HCT116 (cell line): ENCODE results near the gene BEND6. TPM values are rescaled to one million over a fixed set of nuclear protein-coding genes. Genes with fewer than 3 reads are reported as not detected.

Experiments
- ATAC-seq: fragments of 200-7000 bp; cut with Tn5 transposase; 2 replicates; pipeline ENCODE4 v1.9.1; 2020; ENCODE audit warnings: mild to moderate bottlenecking, moderate library complexity
- BruUV-seq: library from RNA; stranded (reverse); fragments of 400-500 nt; replicated peaks from 2 replicates; lab custom pipeline; 2021; lab: Mats Ljungman, UMichigan
- CTCF ChIA-PET: fragments of 300-600 bp; sonication (Branson Sonifier 250); formaldehyde crosslinking; loops from one replicate; lab custom pipeline; 2021; ENCODE audit warnings: antibody characterized with exemption; lab: Charles Lee
- POLR2A ChIA-PET: fragments of 300-600, 350-600 bp; sonication (Branson Sonifier 250); formaldehyde crosslinking; loops from one replicate; lab custom pipeline; 2021; ENCODE audit warnings: antibody characterized with exemption; lab: Charles Lee
- RAD21 ChIA-PET, 2 experiments: fragments of 300-600 bp; sonication (Branson Sonifier 250); formaldehyde crosslinking; loops; one replicate each; lab custom pipeline; 2023; ENCODE audit warnings: low total read pairs in 2 of 2; ENCODE audit not compliant: uncharacterized antibody in 2 of 2, unreplicated experiment in 2 of 2, low non-redundant PET in 1 of 2; lab: Charles Lee
- DNase-seq: peaks from one replicate; pipeline ENCODE4 v3.0.0-alpha.2; 2010; ENCODE audit warnings: low read depth, low spot score
- H2AFZ ChIP-seq: fragments of 200-600 bp; shearing (Covaris generic), sonication (generic); 2 replicates; pipeline ENCODE4 v1.6.1; 2017; ENCODE audit warnings: low read depth, mixed run types, mixed read lengths, antibody characterized with exemption, low read length; ENCODE audit not compliant: poor library complexity, severe bottlenecking
- H3K27ac ChIP-seq: 2 replicates; pipeline ENCODE4 v1.5.1; 2012; ENCODE audit warnings: low read depth, low read length
- H3K27me3 ChIP-seq: fragments of 200-600 bp; sonication (generic); 2 replicates; pipeline ENCODE4 v1.6.1; 2016; ENCODE audit warnings: mixed run types, low read length, mixed read lengths; ENCODE audit not compliant: insufficient read depth
- H3K36me3 ChIP-seq, 2 experiments: fragments of 200-500 bp in 1 of 2; fragments of 200-600 bp in 1 of 2; sonication (Bioruptor generic) in 1 of 2; sonication (generic) in 1 of 2; 2 replicates each; pipeline versions ENCODE4 v1.5.1 to v1.6.1; 2014 to 2016; ENCODE audit warnings: low read length in 2 of 2, inconsistent platforms in 1 of 2, mixed read lengths in 1 of 2, mixed run types in 1 of 2; ENCODE audit not compliant: insufficient read depth in 2 of 2, control insufficient read depth in 1 of 2
- H3K4me1 ChIP-seq, 2 experiments: fragments of 200-600 bp in 1 of 2; sonication (generic) in 1 of 2; 2 replicates each; pipeline versions ENCODE4 v1.5.1 to v1.6.1; 2012 to 2017; ENCODE audit warnings: low read length in 2 of 2, inconsistent platforms in 1 of 2, mild to moderate bottlenecking in 1 of 2, mixed read lengths in 1 of 2, mixed run types in 1 of 2, moderate library complexity in 1 of 2; ENCODE audit not compliant: insufficient read depth in 2 of 2, control insufficient read depth in 1 of 2
- H3K4me2 ChIP-seq: fragments of 200-600 bp; sonication (generic); 2 replicates; pipeline ENCODE4 v1.6.1; 2017; ENCODE audit warnings: mixed run types, low read length, mixed read lengths
- H3K4me3 ChIP-seq, 2 experiments: fragments of 200-600 bp in 1 of 2; sonication (generic) in 1 of 2; replicated peaks in 1 of 2; 2 replicates each; pipeline ENCODE4 v1.5.1; 2011 to 2016; ENCODE audit warnings: low read length in 2 of 2, control low read depth in 1 of 2, low read depth in 1 of 2, mild to moderate bottlenecking in 1 of 2, mixed read lengths in 1 of 2, mixed run types in 1 of 2
- H3K79me2 ChIP-seq: fragments of 200-600 bp; sonication (generic); 2 replicates; pipeline ENCODE4 v1.6.1; 2017; ENCODE audit warnings: mild to moderate bottlenecking, mixed run types, low read length, moderate library complexity, mixed read lengths; ENCODE audit not compliant: insufficient read depth
- H3K9ac ChIP-seq: fragments of 200-600 bp; sonication (generic); 2 replicates; pipeline ENCODE4 v1.6.1; 2016; ENCODE audit warnings: low read length, mixed read lengths
- H3K9me2 ChIP-seq: fragments of 200-600 bp; sonication (generic), shearing (Covaris generic); 2 replicates; pipeline ENCODE4 v1.6.1; 2017; ENCODE audit warnings: mixed run types, mild to moderate bottlenecking, moderate library complexity; ENCODE audit not compliant: insufficient read depth
- H3K9me3 ChIP-seq, 2 experiments: fragments of 200-500 bp in 1 of 2; fragments of 200-600 bp in 1 of 2; sonication (Bioruptor generic) in 1 of 2; sonication (generic) in 1 of 2; 2 replicates each; pipeline ENCODE4 v1.6.1; 2014 to 2017; ENCODE audit warnings: low read length in 2 of 2, mixed read lengths in 2 of 2, inconsistent platforms in 1 of 2, low read depth in 1 of 2, mild to moderate bottlenecking in 1 of 2, mixed run types in 1 of 2, moderate library complexity in 1 of 2; ENCODE audit not compliant: control insufficient read depth in 1 of 2, insufficient read depth in 1 of 2
- H4K20me1 ChIP-seq: fragments of 200-600 bp; sonication (generic), shearing (Covaris generic); 2 replicates; pipeline ENCODE4 v1.6.1; 2017; ENCODE audit warnings: mixed run types, mild to moderate bottlenecking, moderate library complexity; ENCODE audit not compliant: insufficient read depth
- ELF1 ChIP-seq: IDR thresholded peaks from 2 replicates; pipeline ENCODE4 v1.6.1; 2012; ENCODE audit warnings: low read depth, borderline replicate concordance
- EZH2phosphoT487 ChIP-seq: fragments of 200-600 bp; IDR thresholded peaks from 2 replicates; pipeline ENCODE4 v1.6.1; 2018; ENCODE audit warnings: antibody characterized with exemption, borderline replicate concordance
- RAD21 ChIP-seq: IDR thresholded peaks from 2 replicates; pipeline ENCODE4 v1.6.1; 2012; ENCODE audit warnings: low read depth, mild to moderate bottlenecking
- SIN3A ChIP-seq: IDR thresholded peaks from 2 replicates; pipeline ENCODE4 v1.6.1; 2012; ENCODE audit warnings: low read depth
- intact Hi-C: fragments of 100-400 bp; cut with micrococcal nuclease; formaldehyde crosslinking; loops from 2 replicates; pipeline ENCODE4 v1.10.0; 2022
- total RNA-seq: library from RNA; stranded (reverse); gene quantifications from one replicate; pipeline ENCODE4 v1.2.1, GENCODE V29; 2021; ENCODE audit not compliant: unreplicated experiment

BEND6 gene
- total RNA-seq, 1 experiment from 2014 or later: 4.0 TPM

- ChIA-PET CTCF (interaction anchor here (1.4 to 2.6 kb wide), 2 partner anchors 9 to 60 kb away, joined by 8 to 9 read pairs; partner anchors contain the start of gene BEND6), RAD21 (no interaction called here), POLR2A (interaction anchor here (0.6 kb wide), 1 partner anchor 35 kb away, joined by 3 read pairs; no protein-coding TSS in a partner anchor)
- intact Hi-C loops: no loop called here
- no peak for TF ChIP-seq EZH2phosphoT487
- no peak overlapping the region for H2AFZ ChIP-seq
- H3K27me3 ChIP-seq: no peaks in the 10 kb centered on the region
- H3K36me3 ChIP-seq: no peaks in the 10 kb centered on the region
- no peak overlapping the region for H3K27ac ChIP-seq
- H3K9me2 ChIP-seq: no peaks in the 10 kb centered on the region
- H3K9me3 ChIP-seq: no peaks in the 10 kb centered on the region
- no peak for ATAC-seq
- peaks cover 3 to 37% of the 10 kb centered on the region in 2 experiments; a peak in 3 of 4 replicates for H3K4me1 ChIP-seq
- no peak overlapping the region for H3K4me3 ChIP-seq
- H3K9ac ChIP-seq: no peak overlapping the region
- H4K20me1 ChIP-seq: no peaks in the 10 kb centered on the region
- no peak for DNase-seq
- H3K79me2 ChIP-seq: no peaks in the 10 kb centered on the region
- no TSS peak for BruUV-seq
- H3K4me2 ChIP-seq: no peak overlapping the region
These were observed 8.9 kb downstream of the BEND6 start for GRCh38 chr6:56963793-56964192.

- no peak for TF ChIP-seq RAD21
- no peak for TF ChIP-seq SIN3A
- TF ChIP-seq ELF1: no peak
- Histone ChIP-seq H3K36me3 (no peaks in the 10 kb centered on the region), H3K9me2 (no peaks in the 10 kb centered on the region), H3K4me1 (peaks cover 0 to 24% of the 10 kb centered on the region in 2 experiments; a peak in 2 of 4 replicates), H2AFZ (no peak overlapping the region), H3K4me3 (no peak overlapping the region), H3K9ac (no peak overlapping the region), H3K9me3 (no peaks in the 10 kb centered on the region), H3K79me2 (no peaks in the 10 kb centered on the region), H3K4me2 (no peak overlapping the region), H3K27me3 (no peaks in the 10 kb centered on the region), H4K20me1 (no peaks in the 10 kb centered on the region), H3K27ac (no peak overlapping the region)
- BruUV-seq: no TSS peak
- DNase-seq: no peak
- POLR2A ChIA-PET: no interaction called here
- intact Hi-C loops: no loop called here
- CTCF ChIA-PET: interaction anchor here (0.9 to 2.6 kb wide), 2 partner anchors 10 to 61 kb away, joined by 4 to 9 read pairs; partner anchors contain the start of gene BEND6
- RAD21 ChIA-PET: no interaction called here
- no peak for ATAC-seq
These were observed 10.2 kb downstream of the BEND6 start for GRCh38 chr6:56965126-56965525.
